Psoas muscle (tissue), 8 donors: ENCODE data around the gene CD99. TPM values are rescaled to one million over a fixed set of nuclear protein-coding genes. Genes with fewer than 3 reads are reported as not detected.

Source experiments
- ATAC-seq, 4 donors: fragments of 200-7000 bp; cut with Tn5 transposase; one replicate each; pipeline ENCODE4 v1.9.1; 2020; ENCODE audit warnings: moderate library complexity in 3 of 4, mild to moderate bottlenecking in 2 of 4
- DNase-seq, 2 donors: peaks; one replicate each; pipeline ENCODE4 v3.0.0-alpha.2; 2020
- H3K27ac ChIP-seq: fragments of 200-600 bp; one replicate; pipeline ENCODE4 v1.8.0; 2022
- H3K27me3 ChIP-seq, 3 donors: fragments of 200-600 bp in 1 of 3; one replicate each; pipeline versions ENCODE4 v1.6.1 to v1.8.0; 2013 to 2022; ENCODE audit warnings: low read length in 2 of 3, mild to moderate bottlenecking in 2 of 3, moderate library complexity in 1 of 3; ENCODE audit not compliant: insufficient read depth in 3 of 3
- H3K36me3 ChIP-seq, 2 donors: fragments of 200-600 bp in 1 of 2; one replicate each; pipeline versions ENCODE4 v1.6.1 to v1.8.0; 2013 to 2022; ENCODE audit warnings: low read depth in 1 of 2, mild to moderate bottlenecking in 1 of 2, moderate library complexity in 1 of 2; ENCODE audit not compliant: insufficient read depth in 1 of 2
- H3K4me1 ChIP-seq: fragments of 200-600 bp; one replicate; pipeline ENCODE4 v1.8.0; 2022
- H3K4me3 ChIP-seq: fragments of 200-600 bp; one replicate; pipeline ENCODE4 v1.8.0; 2022; ENCODE audit warnings: mild to moderate bottlenecking
- H3K9me3 ChIP-seq: fragments of 200-600 bp; one replicate; pipeline ENCODE4 v1.8.0; 2022
- WGBS, 3 donors: extraction: QIAGEN DNeasy Blood & Tissue Kit; methylation state at CpG; one replicate each; pipeline versions ENCODE4 v1.1.6 to v1.1.7; 2013; 5-methylcytosine and 5-hydroxymethylcytosine counted together
- intact Hi-C, 2 donors: fragments of 100-400 bp; cut with DNase I; formaldehyde crosslinking; loops; one replicate each; pipeline versions ENCODE4 v1.11.0 to v1.14.2; 2022
- polyA plus RNA-seq, 3 donors: library from polyadenylated mRNA; stranded (reverse); fragments of 200-250 nt; gene quantifications; one replicate each; pipeline ENCODE4 v1.2.3, GENCODE V29; 2013
- total RNA-seq, 4 donors: library from RNA; stranded (reverse); fragmentation: NEBNext Ultra II Directional in 2 of 4; extraction: Animal tissue kit (Norgen Biotek cat#: 25700) in 2 of 4; gene quantifications; one replicate each; pipeline versions ENCODE4 v1.2.1 to v1.2.4, GENCODE V29; 2021 to 2023
- TF ChIP-seq, protein P1 (sequence below): fragments of 200-600 bp; IDR thresholded peaks from one replicate; pipeline ENCODE4 v1.8.0; 2022; ENCODE audit warnings: antibody characterized with exemption
- donor health status: healthy with polysubstance abuse.
- donor health status: DM: no; HTN: no; CAD: no; lungs with moderate emphysema.
- donor health status: Bipolar disorder and iron deficiency.
- donor health status: healthy.
- donor health status: DM: yes; HTN: yes; CAD: no.
- donor health status: DM: no; HTN: no; CAD: no.
- donor health status: DM: no; HTN: no; CAD: no.
- donor health status: DM: yes; HTN: yes; CAD: no.

Gene CD99
- total and polyA plus RNA-seq, 7 donors, result 118 to 239 (median 128) TPM

DNA sequence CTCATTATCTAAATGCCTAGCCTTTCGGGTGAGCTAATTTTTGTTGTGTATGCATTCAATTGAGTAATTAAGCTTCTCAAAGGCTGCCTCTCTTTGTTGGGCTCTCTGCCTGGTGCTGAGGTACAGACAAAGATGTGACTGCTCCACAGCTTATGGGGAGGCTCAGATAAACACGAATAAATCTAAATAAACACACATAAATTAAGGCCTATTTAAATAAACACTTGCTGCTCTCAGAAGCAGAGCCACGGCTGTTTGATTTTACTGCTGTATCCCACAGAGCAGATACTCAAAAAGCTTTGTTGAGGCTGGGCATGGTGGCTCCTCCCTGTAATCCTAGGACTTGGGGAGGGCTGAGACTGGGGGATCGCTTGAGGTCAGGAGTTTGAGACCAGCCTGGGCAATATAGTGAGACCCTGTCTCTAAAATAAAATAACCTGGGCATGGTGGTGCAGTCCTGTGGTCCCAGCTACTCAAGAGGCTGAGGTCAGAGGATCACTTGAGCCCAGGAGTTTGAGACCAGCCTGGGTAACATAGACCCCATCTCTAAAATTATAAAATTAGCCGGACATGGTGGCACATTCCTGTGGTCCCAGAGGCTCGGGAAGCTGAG, 8.4 kb upstream of the CD99 start:
- WGBS, 3 donors, result 76 to 84% (median 79%) methylated on average over 6 of the region's 6 CpGs
- intact Hi-C loops, result no loop called here
- Histone ChIP-seq H3K27ac (no peak overlapping the region), H3K27me3 (no peaks in the 10 kb centered on the region), H3K4me1 (peaks cover 3% of the 10 kb centered on the region), H3K9me3 (no peaks in the 10 kb centered on the region), H3K36me3 (no peaks in the 10 kb centered on the region), H3K4me3 (no peak overlapping the region)
- DNase-seq, result no peak
- TF ChIP-seq, protein P1, sequence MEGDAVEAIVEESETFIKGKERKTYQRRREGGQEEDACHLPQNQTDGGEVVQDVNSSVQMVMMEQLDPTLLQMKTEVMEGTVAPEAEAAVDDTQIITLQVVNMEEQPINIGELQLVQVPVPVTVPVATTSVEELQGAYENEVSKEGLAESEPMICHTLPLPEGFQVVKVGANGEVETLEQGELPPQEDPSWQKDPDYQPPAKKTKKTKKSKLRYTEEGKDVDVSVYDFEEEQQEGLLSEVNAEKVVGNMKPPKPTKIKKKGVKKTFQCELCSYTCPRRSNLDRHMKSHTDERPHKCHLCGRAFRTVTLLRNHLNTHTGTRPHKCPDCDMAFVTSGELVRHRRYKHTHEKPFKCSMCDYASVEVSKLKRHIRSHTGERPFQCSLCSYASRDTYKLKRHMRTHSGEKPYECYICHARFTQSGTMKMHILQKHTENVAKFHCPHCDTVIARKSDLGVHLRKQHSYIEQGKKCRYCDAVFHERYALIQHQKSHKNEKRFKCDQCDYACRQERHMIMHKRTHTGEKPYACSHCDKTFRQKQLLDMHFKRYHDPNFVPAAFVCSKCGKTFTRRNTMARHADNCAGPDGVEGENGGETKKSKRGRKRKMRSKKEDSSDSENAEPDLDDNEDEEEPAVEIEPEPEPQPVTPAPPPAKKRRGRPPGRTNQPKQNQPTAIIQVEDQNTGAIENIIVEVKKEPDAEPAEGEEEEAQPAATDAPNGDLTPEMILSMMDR, result no peak
- ATAC-seq, result no peak

DNA sequence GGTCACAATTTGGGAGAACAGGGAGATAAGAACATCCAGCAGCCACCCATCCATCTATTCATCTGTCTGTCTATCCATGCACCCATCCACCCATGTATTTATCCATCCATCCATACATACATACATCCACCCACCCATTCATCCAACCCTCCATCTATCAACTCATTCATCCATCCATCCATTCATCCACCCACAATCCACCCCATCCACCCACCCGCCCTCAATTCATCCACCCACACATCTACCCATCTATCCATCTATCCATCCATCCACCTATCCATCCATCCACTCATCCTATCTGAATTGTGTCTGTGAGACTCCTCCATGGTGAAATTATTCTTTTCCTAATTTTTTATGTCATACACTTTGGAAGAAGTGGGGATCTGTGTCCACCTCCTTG, 6.8 kb upstream of the CD99 start:
- no peaks in the 10 kb centered on the region for H3K9me3 ChIP-seq
- intact Hi-C loops, result no loop called here
- DNase-seq (no peak), ATAC-seq (no peak)
- no peaks in the 10 kb centered on the region for H3K36me3 ChIP-seq
- H3K4me1 ChIP-seq, result no peaks in the 10 kb centered on the region
- H3K27me3 ChIP-seq, result no peaks in the 10 kb centered on the region
- 95 to 100% (median 100%) methylated on average over 1 of the region's 1 CpG for WGBS, 3 donors
- TF ChIP-seq, protein P1, result no peak
- H3K4me3 ChIP-seq, result no peak overlapping the region
- no peak overlapping the region for H3K27ac ChIP-seq

DNA sequence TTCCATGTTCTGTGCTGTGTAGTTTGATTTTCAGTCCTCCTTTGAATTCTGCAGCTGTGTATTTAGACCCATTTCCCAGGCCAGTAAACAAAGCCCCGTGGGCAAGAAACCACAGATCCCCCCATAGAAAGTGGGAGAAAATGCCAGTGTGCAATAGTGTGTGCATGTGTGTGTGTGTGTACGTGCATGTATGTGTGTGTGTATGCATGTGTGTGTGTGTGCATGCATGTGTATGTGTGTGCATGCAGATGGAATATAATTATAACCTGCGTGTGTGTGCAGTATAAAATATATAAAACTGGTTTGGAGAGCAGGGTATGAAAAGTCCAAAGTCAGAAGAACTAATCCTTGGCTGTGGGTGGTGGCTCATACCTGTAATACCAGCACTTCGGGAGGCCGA, 5.2 kb upstream of the CD99 start:
- DNase-seq (no peak), ATAC-seq (no peak)
- H3K27me3 ChIP-seq, result no peaks in the 10 kb centered on the region
- no peaks in the 10 kb centered on the region for H3K4me1 ChIP-seq
- intact Hi-C loops, result no loop called here
- no peaks in the 10 kb centered on the region for H3K9me3 ChIP-seq
- no peak overlapping the region for H3K27ac ChIP-seq
- 76 to 98% (median 95%) methylated on average over 5 of the region's 5 CpGs for WGBS, 3 donors
- no peak overlapping the region for H3K4me3 ChIP-seq
- H3K36me3 ChIP-seq, result no peaks in the 10 kb centered on the region
- TF ChIP-seq, protein P1, result no peak

DNA sequence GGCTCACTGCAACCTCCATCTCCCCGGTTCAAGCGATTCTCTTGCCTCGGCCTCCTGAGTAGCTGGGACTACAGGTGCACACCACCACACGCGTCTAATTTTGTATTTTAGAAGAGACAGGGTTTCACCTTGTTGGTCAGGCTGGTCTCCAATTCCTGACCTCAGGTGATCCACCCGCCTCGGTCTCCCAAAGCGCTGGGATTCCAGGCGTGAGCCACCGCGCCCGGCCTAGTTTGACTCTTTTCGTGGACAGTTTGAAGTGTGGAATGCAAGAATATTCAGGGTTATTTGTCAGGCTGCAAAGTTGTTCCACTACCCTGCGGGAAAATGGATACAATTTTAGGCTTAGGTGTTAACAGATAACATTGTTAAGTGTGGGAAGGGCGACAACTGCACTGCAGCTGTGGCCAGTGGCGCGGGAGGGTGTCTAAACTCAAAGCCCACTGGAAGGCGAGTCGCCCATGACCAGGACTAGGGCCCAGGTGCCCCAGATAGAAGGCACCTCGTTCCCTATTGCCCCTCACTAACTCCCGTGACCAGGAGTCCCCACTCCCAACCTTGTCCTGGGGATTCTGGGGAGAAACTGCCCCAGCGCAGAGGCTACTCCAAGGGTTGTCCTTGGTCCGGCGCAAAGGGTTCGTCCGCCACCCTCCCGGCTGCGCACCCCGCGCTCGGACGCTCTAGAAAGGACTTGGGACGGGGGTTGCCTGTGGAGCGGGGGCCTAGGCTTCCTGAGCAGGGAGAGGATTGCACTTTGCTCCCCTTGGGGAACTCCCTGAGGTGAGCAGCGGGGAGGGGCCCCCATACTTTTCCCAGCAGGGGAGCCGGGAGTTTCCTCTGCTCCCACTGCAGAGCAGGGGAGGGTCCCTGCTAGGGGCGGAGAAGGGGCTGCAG, 1.1 kb upstream of the CD99 start:
- H3K27me3 ChIP-seq, result no peaks in the 10 kb centered on the region
- peaks cover 24% of the 10 kb centered on the region for H3K4me1 ChIP-seq
- peak overlapping the region; percentile 86 for H3K27ac ChIP-seq
- H3K36me3 ChIP-seq, result no peaks in the 10 kb centered on the region
- ATAC-seq, result no peak
- DNase-seq, result no peak
- H3K4me3 ChIP-seq, result peak overlapping the region; percentile 92
- intact Hi-C loops, result no loop called here
- no peaks in the 10 kb centered on the region for H3K9me3 ChIP-seq
- TF ChIP-seq, protein P1, result no peak
- WGBS, 3 donors, result 71 to 79% (median 78%) methylated on average over 37 of the region's 37 CpGs
